Mesenteric fat pad (tissue), 1 donor: ENCODE results near the gene RGPD5. TPM values are rescaled to one million over a fixed set of nuclear protein-coding genes. Genes with fewer than 3 reads are reported as not detected.
"Not testable (repeated sequence)": the region's sequence is repeated elsewhere in the genome, so short reads cannot be mapped to it uniquely, and the experiment has no call there.

Experiments used
- DNase-seq: peaks from one replicate; pipeline ENCODE4 v3.0.0-alpha.2; 2020; ENCODE audit warnings: low spot score
- total RNA-seq: library from RNA; stranded (reverse); fragmentation: NEBNext Ultra II Directional; extraction: Animal tissue kit (Norgen Biotek cat#: 25700); gene quantifications from one replicate; pipeline ENCODE4 v1.2.1, GENCODE V29; 2021
- donor health status: DM: yes; HTN: yes; CAD: no.

Gene RGPD5
- total RNA-seq, 1 donor from 2014 or later = 81.5 TPM

GRCh38 chr2:109891024-109891423 lies 96.9 kb downstream of the RGPD5 start:
- not testable (repeated sequence) for DNase-seq

- DNase-seq = not testable (repeated sequence)
These were observed 99.6 kb downstream of the RGPD5 start for GRCh38 chr2:109893736-109894135.

- not testable (repeated sequence) for DNase-seq
These were observed 100.0 kb downstream of the RGPD5 start for GRCh38 chr2:109894141-109894540.

- not testable (repeated sequence) for DNase-seq
These were observed 101.2 kb downstream of the RGPD5 start for GRCh38 chr2:109895090-109895869.

- not testable (repeated sequence) for DNase-seq
These were observed 102.1 kb downstream of the RGPD5 start for GRCh38 chr2:109896212-109896611.

- DNase-seq = not testable (repeated sequence)
These were observed 103.8 kb downstream of the RGPD5 start for GRCh38 chr2:109897769-109898461.

GRCh38 chr2:109898462-109899336 lies 104.6 kb downstream of the RGPD5 start, which contains the start of gene LIMS3:
Gene LIMS3 (plus strand): TSS chr2:109898688. CDS start chr2:109898729, 41 bp downstream.
- DNase-seq = not testable (repeated sequence)

- not testable (repeated sequence) for DNase-seq
These were observed 111.7 kb downstream of the RGPD5 start for GRCh38 chr2:109905796-109906195.

Other genes with a start within 250 kb of the RGPD5 start
- 97.2 TPM for gene SEPTIN10, start 180.3 kb upstream of the RGPD5 start, total RNA-seq
- 14.7 TPM for gene SOWAHC, start 179.9 kb upstream of the RGPD5 start, total RNA-seq
- gene LIMS3, start 104.4 kb downstream of the RGPD5 start, total RNA-seq = 9.7 TPM